ENCODE results near the gene TMEM33.
"Not testable (repeated sequence)": the region's sequence is repeated elsewhere in the genome, so short reads cannot be mapped to it uniquely, and the experiment has no call there.

The TMEM33 gene

GRCh38 chr4:41934901-41935651 is at the start of gene TMEM33:
TSS of gene TMEM33 (plus strand) at chr4:41935429. CDS start at chr4:41935485, 56 bp downstream.
- DNase-seq (ENCODE audit: low spot score) = peak; percentile 91

- no peak for DNase-seq (ENCODE audit: low spot score)
These were observed 49.8 kb upstream of the TMEM33 start for GRCh38 chr4:41885456-41885855.

- DNase-seq (ENCODE audit: low spot score) = no peak
These were observed 48.0 kb upstream of the TMEM33 start for GRCh38 chr4:41887277-41887676.

- no peak for DNase-seq (ENCODE audit: low spot score)
These were observed 47.2 kb upstream of the TMEM33 start for GRCh38 chr4:41887821-41888686.

GRCh38 chr4:41888687-41889074 is 46.5 kb upstream of the TMEM33 start:
- no peak for DNase-seq (ENCODE audit: low spot score)

- no peak for DNase-seq (ENCODE audit: low spot score)
These were observed 45.9 kb upstream of the TMEM33 start for GRCh38 chr4:41889317-41889716.

GRCh38 chr4:41890085-41890484 is 45.1 kb upstream of the TMEM33 start:
- no peak for DNase-seq (ENCODE audit: low spot score)

- DNase-seq (ENCODE audit: low spot score) = no peak
These were observed 38.6 kb upstream of the TMEM33 start for GRCh38 chr4:41896648-41897047.

- DNase-seq (ENCODE audit: low spot score) = no peak
These were observed 37.5 kb upstream of the TMEM33 start for GRCh38 chr4:41897698-41898097.

GRCh38 chr4:41909136-41909535 is 26.1 kb upstream of the TMEM33 start:
- DNase-seq (ENCODE audit: low spot score) = not testable (repeated sequence)

- no peak for DNase-seq (ENCODE audit: low spot score)
These were observed 22.7 kb upstream of the TMEM33 start for GRCh38 chr4:41912546-41912945.

- no peak for DNase-seq (ENCODE audit: low spot score)
These were observed 21.7 kb upstream of the TMEM33 start for GRCh38 chr4:41913509-41913908.

- DNase-seq (ENCODE audit: low spot score) = no peak
These were observed 17.0 kb upstream of the TMEM33 start for GRCh38 chr4:41918278-41918677.

GRCh38 chr4:41920416-41920815 is 14.8 kb upstream of the TMEM33 start:
- DNase-seq (ENCODE audit: low spot score) = not testable (repeated sequence)

GRCh38 chr4:41921476-41921875 is 13.8 kb upstream of the TMEM33 start:
- DNase-seq (ENCODE audit: low spot score) = no peak

GRCh38 chr4:41927796-41928499 is 7.3 kb upstream of the TMEM33 start:
- no peak for DNase-seq (ENCODE audit: low spot score)

- DNase-seq (ENCODE audit: low spot score) = no peak
These were observed 4.9 kb upstream of the TMEM33 start for GRCh38 chr4:41930139-41930831.

GRCh38 chr4:41932988-41933387 is 2.2 kb upstream of the TMEM33 start:
- DNase-seq (ENCODE audit: low spot score) = no peak

- no peak for DNase-seq (ENCODE audit: low spot score)
These were observed 1.2 kb upstream of the TMEM33 start for GRCh38 chr4:41933997-41934503.

GRCh38 chr4:41934514-41934900 is 722 bp upstream of the TMEM33 start:
- no peak for DNase-seq (ENCODE audit: low spot score)

- DNase-seq (ENCODE audit: low spot score) = peak; percentile 49
These were observed 408 bp downstream of the TMEM33 start for GRCh38 chr4:41935652-41936021.
